Loucy (cell line): Measurements from ENCODE around the gene LARP4.

Source experiments
- EZH2phosphoT487 ChIP-seq: fragments of 200-600 bp; IDR thresholded peaks from 2 replicates; pipeline ENCODE4 v1.6.1; 2018; ENCODE audit warnings: antibody characterized with exemption, mild to moderate bottlenecking, moderate library complexity, borderline replicate concordance
- TF ChIP-seq, protein P1 (sequence below): fragments of 200-600 bp; sonication (generic); conservative IDR thresholded peaks from 2 replicates; pipeline ENCODE4 v1.5.1; 2014; ENCODE audit warnings: mild to moderate bottlenecking, antibody characterized with exemption, low read length

DNA sequence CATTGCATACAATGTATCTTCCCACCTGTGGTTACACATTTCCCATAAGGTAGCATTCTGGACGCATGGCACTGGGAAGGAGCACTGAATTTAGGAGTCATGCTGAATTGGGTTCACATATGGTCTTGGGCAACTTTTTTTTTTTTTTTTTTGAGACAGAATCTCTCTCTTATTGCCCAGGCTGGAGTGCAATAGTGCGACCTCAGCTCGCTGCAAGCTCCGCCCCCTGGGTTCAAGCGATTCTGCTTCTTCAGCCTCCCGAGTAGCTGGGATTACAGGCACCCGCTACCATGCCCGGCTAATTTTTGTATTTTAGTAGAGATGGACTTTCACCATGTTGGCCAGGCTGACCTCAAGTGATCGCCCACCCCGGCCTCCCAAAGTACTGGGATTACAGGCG lies 117.4 kb downstream of the LARP4 start:
- TF ChIP-seq, protein P1, sequence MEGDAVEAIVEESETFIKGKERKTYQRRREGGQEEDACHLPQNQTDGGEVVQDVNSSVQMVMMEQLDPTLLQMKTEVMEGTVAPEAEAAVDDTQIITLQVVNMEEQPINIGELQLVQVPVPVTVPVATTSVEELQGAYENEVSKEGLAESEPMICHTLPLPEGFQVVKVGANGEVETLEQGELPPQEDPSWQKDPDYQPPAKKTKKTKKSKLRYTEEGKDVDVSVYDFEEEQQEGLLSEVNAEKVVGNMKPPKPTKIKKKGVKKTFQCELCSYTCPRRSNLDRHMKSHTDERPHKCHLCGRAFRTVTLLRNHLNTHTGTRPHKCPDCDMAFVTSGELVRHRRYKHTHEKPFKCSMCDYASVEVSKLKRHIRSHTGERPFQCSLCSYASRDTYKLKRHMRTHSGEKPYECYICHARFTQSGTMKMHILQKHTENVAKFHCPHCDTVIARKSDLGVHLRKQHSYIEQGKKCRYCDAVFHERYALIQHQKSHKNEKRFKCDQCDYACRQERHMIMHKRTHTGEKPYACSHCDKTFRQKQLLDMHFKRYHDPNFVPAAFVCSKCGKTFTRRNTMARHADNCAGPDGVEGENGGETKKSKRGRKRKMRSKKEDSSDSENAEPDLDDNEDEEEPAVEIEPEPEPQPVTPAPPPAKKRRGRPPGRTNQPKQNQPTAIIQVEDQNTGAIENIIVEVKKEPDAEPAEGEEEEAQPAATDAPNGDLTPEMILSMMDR: no peak
- TF ChIP-seq EZH2phosphoT487: no peak
